Activated B cell treated with CpG ODN at 0.5 μM for 24 hours (primary cell): Measurements from ENCODE around the gene CC2D2B. TPM values are rescaled to one million over a fixed set of nuclear protein-coding genes. Genes with fewer than 3 reads are reported as not detected.
A peak's percentile ranks its signal among the peaks of the same experiment; 100 is the strongest.
"Not testable (repeated sequence)": the region's sequence is repeated elsewhere in the genome, so short reads cannot be mapped to it uniquely, and the experiment has no call there.

ENCODE experiments used
- ATAC-seq: fragments of 200-7000 bp; cut with Tn5 transposase; one replicate; pipeline ENCODE4 v1.10.0; 2021; ENCODE audit warnings: low read depth, mild to moderate bottlenecking, moderate library complexity
- CTCF ChIA-PET: fragments of 350-600 bp; sonication (Branson Sonifier 250); formaldehyde crosslinking; loops from one replicate; lab custom pipeline; 2021; ENCODE audit warnings: antibody characterized with exemption; lab: Charles Lee
- POLR2A ChIA-PET: fragments of 350-600 bp; sonication (Branson Sonifier 250); formaldehyde crosslinking; loops from one replicate; lab custom pipeline; 2021; ENCODE audit warnings: antibody characterized with exemption; lab: Charles Lee
- DNase-seq: peaks from one replicate; pipeline ENCODE4 v3.0.0; 2022
- H3K27ac Mint-ChIP-seq: one replicate; pipeline ENCODE4 v1.8.0; 2020; ENCODE audit warnings: mixed read lengths
- H3K27me3 Mint-ChIP-seq: one replicate; pipeline ENCODE4 v1.8.0; 2021; ENCODE audit warnings: mixed read lengths
- H3K36me3 Mint-ChIP-seq: one replicate; pipeline ENCODE4 v1.8.0; 2021; ENCODE audit warnings: low read depth, mixed read lengths
- H3K4me1 Mint-ChIP-seq: one replicate; pipeline ENCODE4 v1.8.0; 2021; ENCODE audit warnings: mixed read lengths
- H3K4me3 Mint-ChIP-seq: one replicate; pipeline ENCODE4 v1.8.0; 2020; ENCODE audit warnings: mild to moderate bottlenecking, mixed read lengths
- H3K9me3 Mint-ChIP-seq: one replicate; pipeline ENCODE4 v1.8.0; 2020; ENCODE audit warnings: mixed read lengths
- CTCF ChIP-seq: fragments of 200-600 bp; IDR thresholded peaks from one replicate; pipeline ENCODE4 v1.8.0; 2022; ENCODE audit warnings: antibody characterized with exemption, mild to moderate bottlenecking
- intact Hi-C: fragments of 100-400 bp; cut with micrococcal nuclease; formaldehyde crosslinking; loops from one replicate; pipeline ENCODE4 v1.15.1; 2024
- total RNA-seq: library from RNA; stranded (reverse); gene quantifications from 2 replicates; pipeline ENCODE4 v1.2.3, GENCODE V29; 2022

Gene CC2D2B
- total RNA-seq, 1 donor from 2014 or later: 2.0 TPM

GRCh38 chr10:95896071-95896850 lies 11.5 kb upstream of the CC2D2B start:
- peaks cover 49% of the 10 kb centered on the region for H3K36me3 Mint-ChIP-seq
- intact Hi-C loops: no loop called here
- DNase-seq: no peak
- H3K4me3 Mint-ChIP-seq: no peak overlapping the region
- POLR2A ChIA-PET: no interaction called here
- H3K9me3 Mint-ChIP-seq: no peaks in the 10 kb centered on the region
- peak overlapping the region; percentile 80 for H3K27ac Mint-ChIP-seq
- peak; percentile 72 for ATAC-seq
- TF ChIP-seq CTCF: no peak
- peaks cover 18% of the 10 kb centered on the region for H3K4me1 Mint-ChIP-seq
- H3K27me3 Mint-ChIP-seq: no peaks in the 10 kb centered on the region
- CTCF ChIA-PET: interaction anchor here (1.0 kb wide), 1 partner anchor 31 kb away, joined by 4 read pairs; no protein-coding TSS in a partner anchor

- H3K27me3 Mint-ChIP-seq, ATAC-seq, POLR2A ChIA-PET, DNase-seq, H3K9me3 Mint-ChIP-seq, H3K27ac Mint-ChIP-seq, H3K4me3 Mint-ChIP-seq: not testable (repeated sequence)
- Mint-ChIP-seq H3K36me3 (peaks cover 10% of the 10 kb centered on the region), H3K4me1 (peaks cover 11% of the 10 kb centered on the region)
- intact Hi-C loops: loop anchor here (5.0 kb wide), 1 partner anchor 136 kb away; the partner anchor contains the start of gene CCNJ
- CTCF ChIA-PET: interaction anchor here (1.7 kb wide), 1 partner anchor 111 kb away, joined by 5 read pairs; no protein-coding TSS in a partner anchor
Observed at GRCh38 chr10:95905897-95906580, 1.7 kb upstream of the CC2D2B start.

GRCh38 chr10:95906677-95907455 lies 909 bp upstream of the CC2D2B start:
- POLR2A ChIA-PET: interaction anchor here (0.6 to 1.7 kb wide), 5 partner anchors 22 to 213 kb away, joined by 3 to 5 read pairs (median 4); partner anchors contain the start of gene TCTN3
- intact Hi-C loops: loop anchor here (5.0 kb wide), 1 partner anchor 135 kb away; the partner anchor contains the start of gene CCNJ
- Mint-ChIP-seq H3K4me1 (peaks cover 11% of the 10 kb centered on the region), H3K36me3 (peaks cover 10% of the 10 kb centered on the region), H3K27me3 (no peaks in the 10 kb centered on the region), H3K4me3 (peak overlapping the region; percentile 94), H3K9me3 (no peaks in the 10 kb centered on the region), H3K27ac (peak overlapping the region; percentile 81)
- TF ChIP-seq CTCF: no peak
- CTCF ChIA-PET: interaction anchor here (1.6 to 1.7 kb wide), 3 partner anchors 42 to 213 kb away, joined by 5 to 6 read pairs (median 5); partner anchors contain the start of gene TCTN3
- ATAC-seq (peak; percentile 22), DNase-seq (no peak)

GRCh38 chr10:95908450-95908849 lies 675 bp downstream of the CC2D2B start:
- no peaks in the 10 kb centered on the region for H3K27me3 Mint-ChIP-seq
- TF ChIP-seq CTCF: no peak
- DNase-seq (no peak), ATAC-seq (no peak)
- H3K9me3 Mint-ChIP-seq: no peaks in the 10 kb centered on the region
- peak overlapping the region; percentile 94 for H3K4me3 Mint-ChIP-seq
- intact Hi-C loops: loop anchor here (2.0 to 5.0 kb wide), 2 partner anchors 134 to 348 kb away; partner anchors contain the start of genes CCNJ and SORBS1
- peaks cover 8% of the 10 kb centered on the region for H3K36me3 Mint-ChIP-seq
- ChIA-PET POLR2A (interaction anchor here (0.8 to 1.7 kb wide), 2 partner anchors 43 to 222 kb away, joined by 3 to 5 read pairs; partner anchors contain the start of gene ZNF518A), CTCF (interaction anchor here (1.6 kb wide), 2 partner anchors 44 to 214 kb away, joined by 5 to 6 read pairs; partner anchors contain the start of gene TCTN3)
- peak overlapping the region; percentile 92 for H3K27ac Mint-ChIP-seq
- H3K4me1 Mint-ChIP-seq: peaks cover 11% of the 10 kb centered on the region

- ChIA-PET CTCF (no interaction called here), POLR2A (no interaction called here)
- no peaks in the 10 kb centered on the region for H3K27me3 Mint-ChIP-seq
- TF ChIP-seq CTCF: no peak
- DNase-seq (no peak), ATAC-seq (no peak)
- no peaks in the 10 kb centered on the region for H3K9me3 Mint-ChIP-seq
- peaks cover 11% of the 10 kb centered on the region for H3K4me1 Mint-ChIP-seq
- no peak overlapping the region for H3K27ac Mint-ChIP-seq
- H3K36me3 Mint-ChIP-seq: peaks cover 8% of the 10 kb centered on the region
- intact Hi-C loops: loop anchor here (2.0 to 5.0 kb wide), 2 partner anchors 133 to 349 kb away; partner anchors contain the start of genes CCNJ and SORBS1
- no peak overlapping the region for H3K4me3 Mint-ChIP-seq
Observed at GRCh38 chr10:95909561-95909960, 1.8 kb downstream of the CC2D2B start.

- intact Hi-C loops, H3K27me3 Mint-ChIP-seq, H3K4me1 Mint-ChIP-seq, H3K9me3 Mint-ChIP-seq, H3K4me3 Mint-ChIP-seq, POLR2A ChIA-PET, H3K27ac Mint-ChIP-seq, ATAC-seq, CTCF ChIA-PET, H3K36me3 Mint-ChIP-seq, DNase-seq: not testable (repeated sequence)
Observed at GRCh38 chr10:95916039-95916438, 8.3 kb downstream of the CC2D2B start.
